GM21619 (cell line): ENCODE measurements around the gene TRMU.

Source experiments
- ATAC-seq: cut with Tn5 transposase; IDR thresholded peaks from one replicate; pipeline ENCODE4 v1.9.1; 2021; ENCODE audit not compliant: unreplicated experiment

Gene TRMU

DNA sequence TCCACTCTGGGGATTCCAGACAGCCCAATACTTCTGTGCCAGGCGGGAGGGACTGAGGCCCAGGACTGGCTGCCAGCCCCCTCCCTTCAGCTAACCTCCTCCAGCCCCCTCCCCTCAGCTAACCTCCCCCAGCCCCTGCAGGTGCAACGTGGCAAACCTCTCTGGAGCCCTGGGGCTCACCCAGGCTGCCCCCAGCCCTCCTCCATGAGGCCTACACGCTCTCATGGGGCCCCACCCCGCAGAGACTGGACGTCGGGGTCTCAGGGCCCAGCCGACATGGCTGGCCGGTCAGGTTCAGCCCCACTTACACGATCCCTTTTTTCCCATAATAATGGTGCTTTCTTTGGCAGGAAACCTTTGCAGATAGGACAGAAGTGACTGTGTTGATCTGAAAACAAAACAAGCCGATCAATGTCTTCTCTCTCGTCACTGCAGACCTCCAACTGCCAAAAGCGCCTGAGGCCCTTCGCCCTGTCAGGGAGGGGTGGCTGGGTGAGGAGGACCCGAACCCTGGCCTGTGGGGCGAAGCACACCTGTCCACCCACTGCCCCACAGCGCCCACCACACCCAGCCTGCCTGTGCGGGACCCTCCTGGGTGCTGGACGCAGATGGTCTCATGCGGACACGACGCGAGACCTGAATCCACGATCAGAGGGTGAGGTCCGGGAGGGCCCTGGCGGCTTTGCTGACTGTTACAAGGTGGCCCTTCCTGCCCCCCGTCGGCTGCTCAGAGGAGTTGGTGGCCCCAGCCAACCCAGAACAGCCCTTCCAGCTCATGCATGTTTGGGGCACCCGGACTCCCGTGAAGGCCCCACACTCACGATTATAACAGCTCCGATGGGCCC is 33.6 kb downstream of the TRMU start:
- ATAC-seq, result no peak

GRCh38 chr22:46369716-46370583 is 34.4 kb downstream of the TRMU start:
- no peak for ATAC-seq

DNA sequence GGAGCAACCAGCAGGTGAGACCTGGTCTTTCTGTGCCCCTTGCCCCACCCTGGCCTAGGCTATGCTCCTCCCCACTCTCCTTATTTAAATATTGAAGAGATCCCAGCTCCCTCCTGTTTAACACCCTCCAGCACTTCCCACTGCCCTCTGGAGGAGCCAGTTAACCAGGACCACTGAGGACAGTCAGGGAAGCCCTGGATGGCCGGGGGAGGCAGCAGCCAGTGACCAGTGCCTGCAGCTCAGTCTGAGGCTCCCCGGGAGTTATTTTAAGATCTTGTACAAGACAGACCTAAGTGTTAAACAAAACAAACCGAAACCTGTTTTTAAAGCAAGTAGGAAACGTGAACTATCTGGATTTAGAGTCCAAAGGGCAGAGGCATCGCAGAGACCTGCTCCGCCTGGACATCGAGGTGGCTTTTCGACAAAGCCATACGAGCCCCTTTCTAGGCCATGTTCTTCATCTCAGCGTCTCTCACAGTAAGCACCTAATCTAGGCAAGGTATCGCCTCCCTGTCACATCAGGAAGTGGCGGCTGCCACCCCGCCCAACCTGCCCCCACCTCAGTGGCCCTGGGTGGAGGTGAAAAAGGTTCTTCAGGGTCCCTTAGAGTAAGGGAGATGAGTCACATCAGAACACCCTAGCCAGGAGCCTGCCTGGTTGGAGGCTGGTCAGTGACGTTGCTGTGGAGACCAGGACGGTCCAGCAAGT is 35.2 kb downstream of the TRMU start:
- no peak for ATAC-seq

- ATAC-seq, result no peak
These were observed 36.2 kb downstream of the TRMU start for GRCh38 chr22:46371623-46372226.

- no peak for ATAC-seq
These were observed 37.2 kb downstream of the TRMU start for GRCh38 chr22:46372686-46373085.

- ATAC-seq, result no peak
These were observed 37.6 kb downstream of the TRMU start for GRCh38 chr22:46373159-46373558.

GRCh38 chr22:46373921-46374662 is 38.6 kb downstream of the TRMU start:
- no peak for ATAC-seq

DNA sequence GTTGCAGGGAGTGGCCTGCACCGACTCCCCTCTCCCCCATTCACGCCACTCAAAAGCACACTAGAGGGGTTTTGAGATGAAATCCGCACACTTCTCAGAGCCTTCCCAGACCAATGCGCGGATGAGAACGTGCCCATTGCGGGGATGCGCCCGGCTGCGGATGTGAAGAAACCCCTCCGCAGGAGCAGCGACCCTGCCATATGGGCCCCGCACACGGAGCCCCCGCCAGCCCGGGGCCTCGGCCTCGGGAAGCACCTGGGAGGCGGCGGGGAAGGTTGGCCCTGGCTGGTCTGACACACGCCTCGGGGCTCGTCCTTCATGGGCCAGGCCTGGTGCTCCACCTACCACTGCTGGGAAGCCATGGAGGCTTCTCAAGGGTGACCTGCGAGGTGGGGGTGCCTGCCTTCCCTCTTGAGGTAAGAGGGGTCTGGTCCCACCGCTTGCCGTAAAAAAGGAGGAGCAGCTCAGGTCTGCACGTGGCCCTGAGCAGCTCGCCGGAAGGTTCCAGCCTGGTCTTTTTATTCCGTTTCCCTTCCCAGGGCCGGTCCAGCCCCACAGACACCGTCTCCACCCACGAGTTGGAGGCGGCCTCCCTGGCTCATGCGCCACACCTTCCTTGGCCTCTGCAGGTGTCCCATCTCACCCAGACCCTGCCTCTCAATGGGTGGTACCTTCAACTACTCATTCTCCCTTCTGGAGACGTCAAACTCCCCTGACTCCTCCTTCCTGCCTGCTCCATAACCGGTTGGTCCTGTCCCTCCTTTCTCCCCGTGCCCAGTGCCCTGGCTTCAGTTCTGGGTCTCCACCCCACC is 39.4 kb downstream of the TRMU start:
- ATAC-seq, result no peak

- no peak for ATAC-seq
These were observed 40.6 kb downstream of the TRMU start for GRCh38 chr22:46376111-46376510.

- ATAC-seq, result no peak
These were observed 41.5 kb downstream of the TRMU start for GRCh38 chr22:46376908-46377524.

DNA sequence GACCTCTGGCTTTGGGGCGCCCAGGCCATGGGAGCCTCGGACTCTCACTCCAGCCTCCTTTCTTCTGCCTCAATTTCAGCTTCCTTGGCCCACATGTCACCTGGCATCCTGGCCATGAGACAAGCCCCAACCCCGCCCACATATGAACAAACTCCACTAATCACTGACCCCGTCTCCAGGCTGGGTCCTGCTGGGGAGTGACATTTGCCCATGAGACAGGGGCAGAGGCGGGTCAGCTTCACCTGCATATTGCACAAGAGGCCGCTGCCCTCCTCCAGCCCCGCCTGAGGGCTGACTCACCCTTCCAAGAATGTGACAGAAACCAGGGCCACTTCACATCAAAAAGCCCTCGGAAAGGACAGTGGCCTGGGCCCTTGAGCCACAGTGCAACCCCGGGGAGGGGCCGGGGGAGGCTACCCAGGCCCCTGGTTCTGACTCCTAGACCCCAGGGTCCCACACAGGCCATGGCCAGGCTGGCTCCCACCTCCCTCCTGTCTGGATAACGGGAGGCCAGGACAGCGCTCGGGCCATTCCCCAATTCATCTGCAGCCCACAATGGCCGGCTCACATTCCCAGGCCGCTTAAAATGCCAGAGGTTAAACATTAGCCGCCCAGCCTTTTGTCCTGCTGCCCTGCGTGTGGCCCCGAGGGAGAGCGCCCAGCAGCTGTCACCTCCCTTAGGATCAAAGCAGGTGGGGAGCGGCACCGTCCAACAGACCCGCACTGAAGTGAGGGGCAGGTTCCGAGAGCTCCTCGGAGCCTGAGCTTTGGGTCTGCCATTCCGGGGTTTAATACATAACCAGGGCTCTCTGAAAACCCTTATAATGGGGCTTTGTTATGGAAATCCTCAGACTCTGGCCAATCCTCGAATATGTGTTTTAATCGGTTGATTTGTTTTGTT is 42.3 kb downstream of the TRMU start:
- no peak for ATAC-seq

- ATAC-seq, result no peak
These were observed 43.0 kb downstream of the TRMU start for GRCh38 chr22:46378426-46379065.

- no peak for ATAC-seq
These were observed 43.8 kb downstream of the TRMU start for GRCh38 chr22:46379066-46379930.

DNA sequence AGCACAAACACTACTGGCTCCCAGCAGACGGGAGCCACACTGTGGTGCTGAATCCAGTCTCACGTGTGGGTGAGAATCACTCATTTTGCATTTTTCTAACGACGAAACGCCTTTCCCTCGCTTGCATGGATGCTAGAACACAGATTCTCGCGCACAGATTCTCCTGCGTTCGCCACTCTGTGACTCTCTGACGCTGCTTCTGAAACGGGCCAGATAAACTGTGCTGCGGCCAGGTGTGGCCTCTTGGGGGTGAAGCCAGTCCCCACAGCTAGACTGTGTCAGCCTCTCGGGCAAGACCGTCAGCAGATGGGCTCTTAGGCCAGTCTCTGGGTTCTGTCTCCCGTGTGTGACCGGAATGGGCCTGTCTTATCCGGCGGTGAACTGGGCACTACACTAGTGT is 44.6 kb downstream of the TRMU start:
- ATAC-seq, result no peak

DNA sequence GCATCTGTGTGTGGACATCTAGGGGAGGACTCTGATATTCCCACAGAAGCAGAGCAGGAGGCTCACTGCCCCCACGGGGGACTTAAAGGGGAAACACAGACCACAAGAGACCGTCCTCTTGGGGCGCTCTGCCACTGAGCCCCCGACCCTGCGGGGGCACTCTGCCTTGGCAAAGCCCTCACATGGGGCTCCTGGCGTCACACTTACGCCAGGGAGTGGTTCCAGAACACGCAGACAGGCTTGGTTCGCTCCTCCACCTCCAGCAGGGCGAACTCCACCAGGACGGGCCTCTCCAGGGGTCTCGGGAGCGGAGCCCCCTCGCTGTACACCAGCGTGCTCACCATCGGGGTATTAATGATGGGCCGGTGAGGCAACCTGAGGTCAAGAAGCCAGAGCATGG is 45.1 kb downstream of the TRMU start:
- ATAC-seq, result no peak

- ATAC-seq, result no peak
These were observed 45.6 kb downstream of the TRMU start for GRCh38 chr22:46381142-46381541.

GRCh38 chr22:46381731-46382130 is 46.2 kb downstream of the TRMU start:
- ATAC-seq, result no peak
